Neural progenitor cell (in vitro differentiated cells): ENCODE data around the gene AMMECR1L. TPM values are rescaled to one million over a fixed set of nuclear protein-coding genes. Genes with fewer than 3 reads are reported as not detected.
"Not testable (repeated sequence)": the region's sequence is repeated elsewhere in the genome, so short reads cannot be mapped to it uniquely, and the experiment has no call there.

Source experiments
- DNase-seq: peaks from one replicate; pipeline ENCODE4 v3.0.0-alpha.2; 2016; ENCODE audit warnings: low spot score
- H2AFZ ChIP-seq: fragments of 200-600 bp; sonication (generic); replicated peaks from 2 replicates; pipeline ENCODE4 v1.6.1; 2016; ENCODE audit warnings: antibody characterized with exemption
- H3F3A ChIP-seq: fragments of 200-600 bp; sonication (generic); 2 replicates; pipeline ENCODE4 v1.6.1; 2016; ENCODE audit warnings: antibody characterized with exemption, low read depth
- H3K27ac ChIP-seq: fragments of 200-600 bp; sonication (generic); 2 replicates; pipeline ENCODE4 v1.5.1; 2016; ENCODE audit warnings: mild to moderate bottlenecking
- H3K27me3 ChIP-seq: fragments of 200-600 bp; sonication (generic); 2 replicates; pipeline ENCODE4 v1.6.1; 2016; ENCODE audit warnings: mild to moderate bottlenecking, moderate library complexity
- H3K36me3 ChIP-seq: fragments of 200-600 bp; sonication (generic); 2 replicates; pipeline ENCODE4 v1.5.1; 2016
- H3K4me1 ChIP-seq: fragments of 200-600 bp; sonication (generic); 2 replicates; pipeline ENCODE4 v1.6.1; 2016; ENCODE audit warnings: mixed run types
- H3K4me2 ChIP-seq: fragments of 200-600 bp; sonication (generic); 2 replicates; pipeline ENCODE4 v1.6.1; 2016
- H3K4me3 ChIP-seq: fragments of 200-600 bp; sonication (generic); 2 replicates; pipeline ENCODE4 v1.5.1; 2016
- H3K79me2 ChIP-seq: fragments of 200-600 bp; sonication (generic); 2 replicates; pipeline ENCODE4 v1.6.1; 2016; ENCODE audit warnings: low read depth
- H3K9ac ChIP-seq: fragments of 200-600 bp; sonication (generic); 2 replicates; pipeline ENCODE4 v1.6.1; 2016
- H3K9me3 ChIP-seq: fragments of 200-600 bp; sonication (generic); 2 replicates; pipeline ENCODE4 v1.5.1; 2016; ENCODE audit warnings: low read depth
- H4K20me1 ChIP-seq: fragments of 200-600 bp; sonication (generic); 2 replicates; pipeline ENCODE4 v1.6.1; 2016; ENCODE audit warnings: low read depth
- H3K27ac Mint-ChIP-seq: 3 replicates; pipeline ENCODE4 v1.8.0; 2021; ENCODE audit warnings: mixed read lengths
- H3K27me3 Mint-ChIP-seq: 2 replicates; pipeline ENCODE4 v1.8.0; 2022; ENCODE audit warnings: low read depth, mild to moderate bottlenecking, inconsistent platforms, moderate library complexity, mixed read lengths; ENCODE audit not compliant: insufficient read depth
- H3K36me3 Mint-ChIP-seq: 3 replicates; pipeline ENCODE4 v1.8.0; 2021; ENCODE audit warnings: mixed read lengths
- H3K4me1 Mint-ChIP-seq: 3 replicates; pipeline ENCODE4 v1.8.0; 2021; ENCODE audit warnings: mixed read lengths
- H3K4me3 Mint-ChIP-seq: 3 replicates; pipeline ENCODE4 v1.8.0; 2021; ENCODE audit warnings: mild to moderate bottlenecking, moderate library complexity, mixed read lengths
- H3K9me3 Mint-ChIP-seq: 3 replicates; pipeline ENCODE4 v1.8.0; 2020; ENCODE audit warnings: mixed read lengths
- EZH2 ChIP-seq: fragments of 200-600 bp; sonication (generic); IDR thresholded peaks from 2 replicates; pipeline ENCODE4 v1.6.1; 2017; ENCODE audit warnings: antibody characterized with exemption, mild to moderate bottlenecking, moderate library complexity
- EZH2phosphoT487 ChIP-seq: fragments of 200-600 bp; sonication (generic); IDR thresholded peaks from 2 replicates; pipeline ENCODE4 v1.6.1; 2017; ENCODE audit warnings: antibody characterized with exemption
- total RNA-seq: library from RNA; depleted of rRNA; stranded (reverse); fragments of >200 nt; gene quantifications from 2 replicates; pipeline ENCODE4 v1.2.3, GENCODE V29; 2015; ENCODE audit warnings: low replicate concordance
- TF ChIP-seq, protein P1 (sequence below): fragments of 200-600 bp; sonication (generic); IDR thresholded peaks from 2 replicates; pipeline ENCODE4 v1.5.1; 2017; ENCODE audit warnings: antibody characterized with exemption, mild to moderate bottlenecking

The AMMECR1L gene
- total RNA-seq, 1 donor from 2014 or later: 21.0 TPM

DNA sequence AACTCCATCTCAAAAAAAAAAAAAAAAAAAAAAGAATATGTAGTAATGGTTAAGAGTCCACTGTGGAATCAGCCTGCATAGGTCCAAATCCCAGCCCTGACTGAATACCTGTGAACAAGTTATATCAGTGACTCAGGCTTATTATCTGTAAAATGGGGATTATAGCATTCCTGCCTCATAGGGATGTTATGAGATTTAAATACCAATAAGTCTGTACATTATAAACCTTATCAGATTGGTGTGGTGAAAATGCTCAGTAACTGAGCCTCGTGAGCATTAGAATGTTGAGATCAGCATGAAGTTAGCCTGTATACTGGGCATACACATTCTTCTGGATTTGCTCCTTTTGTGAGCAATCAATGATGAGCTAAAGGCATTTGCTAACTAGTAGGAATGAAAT is 3.0 kb upstream of the AMMECR1L start:
- Histone ChIP-seq H3K4me1 (peaks cover 24% of the 10 kb centered on the region), H3K4me3 (no peak overlapping the region), H3K27ac (no peak overlapping the region), H2AFZ (no peak overlapping the region), H3K9me3 (no peaks in the 10 kb centered on the region), H3K4me2 (no peak overlapping the region), H3K27me3 (no peaks in the 10 kb centered on the region), H3K9ac (no peak overlapping the region), H3K79me2 (peaks cover 29% of the 10 kb centered on the region), H4K20me1 (peaks cover 13% of the 10 kb centered on the region), H3K36me3 (peaks cover 3% of the 10 kb centered on the region), H3F3A (no peaks in the 10 kb centered on the region)
- TF ChIP-seq, protein P1, sequence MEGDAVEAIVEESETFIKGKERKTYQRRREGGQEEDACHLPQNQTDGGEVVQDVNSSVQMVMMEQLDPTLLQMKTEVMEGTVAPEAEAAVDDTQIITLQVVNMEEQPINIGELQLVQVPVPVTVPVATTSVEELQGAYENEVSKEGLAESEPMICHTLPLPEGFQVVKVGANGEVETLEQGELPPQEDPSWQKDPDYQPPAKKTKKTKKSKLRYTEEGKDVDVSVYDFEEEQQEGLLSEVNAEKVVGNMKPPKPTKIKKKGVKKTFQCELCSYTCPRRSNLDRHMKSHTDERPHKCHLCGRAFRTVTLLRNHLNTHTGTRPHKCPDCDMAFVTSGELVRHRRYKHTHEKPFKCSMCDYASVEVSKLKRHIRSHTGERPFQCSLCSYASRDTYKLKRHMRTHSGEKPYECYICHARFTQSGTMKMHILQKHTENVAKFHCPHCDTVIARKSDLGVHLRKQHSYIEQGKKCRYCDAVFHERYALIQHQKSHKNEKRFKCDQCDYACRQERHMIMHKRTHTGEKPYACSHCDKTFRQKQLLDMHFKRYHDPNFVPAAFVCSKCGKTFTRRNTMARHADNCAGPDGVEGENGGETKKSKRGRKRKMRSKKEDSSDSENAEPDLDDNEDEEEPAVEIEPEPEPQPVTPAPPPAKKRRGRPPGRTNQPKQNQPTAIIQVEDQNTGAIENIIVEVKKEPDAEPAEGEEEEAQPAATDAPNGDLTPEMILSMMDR: no peak
- TF ChIP-seq EZH2 (no peak), EZH2phosphoT487 (no peak)
- no peaks in the 10 kb centered on the region for H3K27me3 Mint-ChIP-seq
- DNase-seq: no peak
- no peaks in the 10 kb centered on the region for H3K9me3 Mint-ChIP-seq
- H3K27ac Mint-ChIP-seq: no peak overlapping the region
- peaks cover 28% of the 10 kb centered on the region for H3K4me1 Mint-ChIP-seq
- no peak overlapping the region for H3K4me3 Mint-ChIP-seq
- peaks cover 4% of the 10 kb centered on the region for H3K36me3 Mint-ChIP-seq

DNA sequence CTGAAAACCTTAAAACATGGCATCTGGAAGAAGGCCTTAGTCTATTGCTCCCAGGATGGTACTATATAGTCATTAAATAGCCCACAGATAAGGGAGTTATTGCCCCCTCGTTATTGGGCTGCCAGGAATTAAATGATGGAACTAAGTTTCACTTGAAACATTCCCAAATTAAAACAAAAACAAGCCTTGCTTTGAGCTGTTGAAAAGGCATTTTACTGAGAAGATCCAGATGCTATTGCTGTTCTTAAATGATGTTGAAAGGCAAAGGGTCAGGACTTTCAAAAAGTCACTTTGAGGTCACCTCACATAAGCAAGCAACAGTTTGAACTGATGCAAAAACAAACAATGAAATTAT is 2.0 kb upstream of the AMMECR1L start:
- peak overlapping the region; percentile 80 for H3K4me2 ChIP-seq
- no peak overlapping the region for H2AFZ ChIP-seq
- peak overlapping the region; percentile 18 for H3K9ac ChIP-seq
- peaks cover 15% of the 10 kb centered on the region for H4K20me1 ChIP-seq
- Mint-ChIP-seq H3K4me3 (peak overlapping the region; percentile 91), H3K4me1 (peaks cover 27% of the 10 kb centered on the region), H3K27ac (no peak overlapping the region), H3K9me3 (no peaks in the 10 kb centered on the region), H3K27me3 (no peaks in the 10 kb centered on the region), H3K36me3 (peaks cover 4% of the 10 kb centered on the region)
- no peaks in the 10 kb centered on the region for H3K27me3 ChIP-seq
- H3K9me3 ChIP-seq: no peaks in the 10 kb centered on the region
- H3F3A ChIP-seq: no peaks in the 10 kb centered on the region
- no peak for DNase-seq
- peaks cover 8% of the 10 kb centered on the region for H3K36me3 ChIP-seq
- H3K27ac ChIP-seq: no peak overlapping the region
- peaks cover 20% of the 10 kb centered on the region for H3K4me1 ChIP-seq
- H3K4me3 ChIP-seq: peak overlapping the region; percentile 87
- peaks cover 39% of the 10 kb centered on the region for H3K79me2 ChIP-seq
- TF ChIP-seq, protein P1: no peak

DNA sequence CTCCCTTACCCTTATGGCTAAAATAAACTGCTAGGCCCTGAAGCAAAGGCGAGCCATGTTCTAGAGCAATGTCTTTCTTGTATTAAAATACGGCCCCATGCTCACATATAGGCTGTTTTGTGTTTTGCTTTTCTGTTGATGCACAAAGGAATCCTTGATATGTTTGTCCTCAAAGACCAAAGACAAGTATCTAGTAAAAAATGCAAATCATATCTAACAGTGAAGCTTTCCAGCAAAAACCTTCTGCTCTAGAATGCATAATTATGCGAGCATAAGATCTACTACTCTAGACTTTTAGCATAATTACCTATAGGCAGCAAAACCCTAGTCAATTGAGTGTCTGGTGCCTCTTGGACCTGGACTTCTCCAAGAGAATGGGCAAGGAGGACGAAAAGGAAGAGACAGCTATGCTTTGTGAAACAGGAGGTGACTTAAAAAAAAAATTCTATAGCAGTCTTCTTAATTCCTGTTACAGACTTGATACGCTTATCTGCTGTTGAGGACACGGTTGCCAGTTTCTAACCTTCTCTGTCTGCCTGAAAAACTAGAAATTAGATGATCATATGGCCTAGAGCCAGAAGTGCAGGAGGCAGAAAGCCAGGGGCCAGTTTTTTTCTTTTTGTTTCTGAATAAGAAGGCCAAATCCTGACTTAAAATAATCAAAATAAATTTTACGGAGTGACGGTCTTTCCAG is 1.5 kb upstream of the AMMECR1L start:
- Histone ChIP-seq H4K20me1 (peaks cover 20% of the 10 kb centered on the region), H3K79me2 (peaks cover 45% of the 10 kb centered on the region), H3F3A (no peaks in the 10 kb centered on the region), H3K27me3 (no peaks in the 10 kb centered on the region), H3K9ac (peak overlapping the region; percentile 18), H3K36me3 (peaks cover 12% of the 10 kb centered on the region), H3K9me3 (no peaks in the 10 kb centered on the region), H3K4me3 (peak overlapping the region; percentile 87), H3K27ac (no peak overlapping the region), H3K4me2 (peak overlapping the region; percentile 80), H3K4me1 (peaks cover 20% of the 10 kb centered on the region), H2AFZ (no peak overlapping the region)
- H3K27me3 Mint-ChIP-seq: no peaks in the 10 kb centered on the region
- TF ChIP-seq, protein P1: no peak
- no peak for TF ChIP-seq EZH2
- TF ChIP-seq EZH2phosphoT487: no peak
- H3K4me3 Mint-ChIP-seq: peak overlapping the region; percentile 91
- H3K27ac Mint-ChIP-seq: peak overlapping the region; percentile 92
- H3K4me1 Mint-ChIP-seq: peaks cover 27% of the 10 kb centered on the region
- DNase-seq: no peak
- H3K36me3 Mint-ChIP-seq: peaks cover 4% of the 10 kb centered on the region
- H3K9me3 Mint-ChIP-seq: no peaks in the 10 kb centered on the region

DNA sequence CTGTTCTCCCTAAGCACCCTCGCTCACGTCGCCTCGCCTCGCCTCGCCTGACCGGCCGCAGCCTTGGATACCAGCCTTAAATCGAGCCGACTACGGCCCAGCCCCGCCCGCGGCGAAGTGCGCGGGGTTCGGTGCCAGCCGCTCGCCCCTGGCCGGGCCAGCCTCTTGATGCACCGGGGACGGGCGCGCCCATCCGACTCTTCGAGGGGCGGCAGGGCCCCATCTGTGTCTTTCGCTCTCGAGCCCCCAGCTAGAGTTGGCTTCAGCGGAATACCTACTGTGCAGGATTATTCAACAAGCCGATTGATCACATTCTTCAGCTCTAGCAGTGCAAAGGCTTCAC is 808 bp upstream of the AMMECR1L start:
- H3K36me3 Mint-ChIP-seq, H3K9me3 Mint-ChIP-seq, H3K27me3 Mint-ChIP-seq, H3K27me3 ChIP-seq, H3F3A ChIP-seq, H3K9me3 ChIP-seq, H3K27ac Mint-ChIP-seq: not testable (repeated sequence)
- Histone ChIP-seq H3K4me3 (peak overlapping the region; percentile 87), H3K79me2 (peaks cover 51% of the 10 kb centered on the region), H4K20me1 (peaks cover 26% of the 10 kb centered on the region), H3K9ac (peak overlapping the region; percentile 52), H3K27ac (peak overlapping the region; percentile 92), H3K4me2 (peak overlapping the region; percentile 80), H3K4me1 (peaks cover 20% of the 10 kb centered on the region), H2AFZ (peak overlapping the region; percentile 93), H3K36me3 (peaks cover 18% of the 10 kb centered on the region)
- Mint-ChIP-seq H3K4me3 (peak overlapping the region; percentile 91), H3K4me1 (peaks cover 27% of the 10 kb centered on the region)
- peak; percentile 54 for DNase-seq
